HepG2 (cell line): ENCODE measurements around the gene SLC17A9. TPM values are rescaled to one million over a fixed set of nuclear protein-coding genes. Genes with fewer than 3 reads are reported as not detected.

ENCODE experiments used
- ATAC-seq: fragments of 200-7000 bp; cut with Tn5 transposase; 3 replicates; pipeline ENCODE4 v1.9.1; 2020; ENCODE audit warnings: mild to moderate bottlenecking, moderate library complexity
- BruUV-seq: library from RNA; stranded (reverse); fragments of 400-500 nt; replicated peaks from 2 replicates; lab custom pipeline; 2021; lab: Mats Ljungman, UMichigan
- CTCF ChIA-PET: fragments of 300-600 bp; formaldehyde crosslinking; extraction: SDS; loops from one replicate; lab custom pipeline; 2021; ENCODE audit warnings: low total read pairs, inconsistent platforms, low intra/inter-chr PET ratio; lab: Yijun Ruan, JAX
- POLR2A ChIA-PET: fragments of 350-600 bp; sonication (Branson Sonifier 250); formaldehyde crosslinking; loops from one replicate; lab custom pipeline; 2020; ENCODE audit warnings: antibody characterized with exemption, inconsistent platforms; lab: Yijun Ruan, JAX
- DNase-seq: peaks from one replicate; pipeline ENCODE4 v3.0.0-alpha.2; 2015; ENCODE audit warnings: low spot score
- FAIRE-seq: peaks from 3 replicates; lab custom pipeline; 2011; peaks lifted over from hg19 to GRCh38; lab: Jason Lieb, UNC
- H2AFZ ChIP-seq: one replicate; pipeline ENCODE4 v1.6.1; 2011; ENCODE audit warnings: low read length, inconsistent platforms
- H3K27ac ChIP-seq: fragments of 300-600 bp; 3 replicates; pipeline ENCODE4 v1.8.0; 2011; ENCODE audit warnings: mixed run types, mild to moderate bottlenecking, mixed read lengths, low read length, inconsistent platforms; ENCODE audit not compliant: insufficient read depth; ENCODE audit errors: extremely low read length
- H3K27me3 ChIP-seq, 2 experiments: fragments of 200-600 bp in 1 of 2; 2 replicates in 1 of 2; 3 replicates in 1 of 2; pipeline versions ENCODE4 v1.6.0 to v1.8.0; 2011; ENCODE audit warnings: low read length in 2 of 2, mild to moderate bottlenecking in 2 of 2, moderate library complexity in 2 of 2, inconsistent platforms in 1 of 2; ENCODE audit not compliant: insufficient read depth in 2 of 2, control insufficient read depth in 1 of 2
- H3K36me3 ChIP-seq, 2 experiments: fragments of 200-600 bp in 1 of 2; replicated peaks in 1 of 2; 2 replicates in 1 of 2; 3 replicates in 1 of 2; pipeline versions ENCODE4 v1.5.1 to v1.8.0; 2011; ENCODE audit warnings: low read length in 2 of 2, inconsistent platforms in 1 of 2; ENCODE audit not compliant: insufficient read depth in 2 of 2, control insufficient read depth in 1 of 2
- H3K4me1 ChIP-seq: 2 replicates; pipeline ENCODE4 v1.5.1; 2012; ENCODE audit warnings: low read length, inconsistent platforms; ENCODE audit not compliant: insufficient read depth
- H3K4me2 ChIP-seq: 2 replicates; pipeline ENCODE4 v1.6.0; 2011; ENCODE audit warnings: low read depth, low read length, inconsistent platforms
- H3K4me3 ChIP-seq, 3 experiments: fragments of 200-600 bp in 1 of 3; sonication (generic), shearing (Covaris generic) in 1 of 3; replicated peaks in 1 of 3; 2 replicates each; pipeline ENCODE4 v1.5.1; 2011 to 2016; ENCODE audit warnings: low read length in 3 of 3, inconsistent platforms in 2 of 3, low read depth in 2 of 3, mild to moderate bottlenecking in 2 of 3, control low read depth in 1 of 3, mixed read lengths in 1 of 3; ENCODE audit not compliant: insufficient read depth in 1 of 3
- H3K79me2 ChIP-seq: one replicate; pipeline ENCODE4 v1.6.1; 2011; ENCODE audit warnings: low read length, inconsistent platforms; ENCODE audit not compliant: insufficient read depth
- H3K9ac ChIP-seq: 2 replicates; pipeline ENCODE4 v1.6.0; 2011; ENCODE audit warnings: mild to moderate bottlenecking, low read depth, low read length, inconsistent platforms; ENCODE audit not compliant: insufficient read depth
- H3K9me3 ChIP-seq: 2 replicates; pipeline ENCODE4 v1.5.1; 2012; ENCODE audit warnings: mild to moderate bottlenecking, low read length
- H4K20me1 ChIP-seq: 2 replicates; pipeline ENCODE4 v1.6.0; 2011; ENCODE audit warnings: inconsistent platforms, mild to moderate bottlenecking, low read length, moderate library complexity; ENCODE audit not compliant: insufficient read depth
- DPF2 ChIP-seq: sonication (generic); formaldehyde crosslinking; IDR thresholded peaks from 2 replicates; pipeline ENCODE4 v1.4.0; 2020; ENCODE audit warnings: mild to moderate bottlenecking, low read depth, missing genetic modification reagents, borderline replicate concordance
- FOXJ3 ChIP-seq: sonication (generic); formaldehyde crosslinking; IDR thresholded peaks from 2 replicates; pipeline ENCODE4 v1.4.0; 2020; ENCODE audit warnings: missing genetic modification reagents, mild to moderate bottlenecking, borderline replicate concordance
- GABPB1 ChIP-seq: IDR thresholded peaks from 2 replicates; pipeline ENCODE4 v1.6.1; 2016; ENCODE audit warnings: mild to moderate bottlenecking, missing genetic modification reagents, moderate library complexity, missing compliant biosample characterization
- HCFC1 ChIP-seq: fragments of 150-350 bp; IDR thresholded peaks from 2 replicates; pipeline ENCODE4 v1.6.1; 2014; ENCODE audit warnings: low read depth, low read length
- HNRNPLL ChIP-seq: fragments of 200-400 bp; formaldehyde crosslinking; IDR thresholded peaks from 2 replicates; pipeline ENCODE4 v1.6.1; 2017; ENCODE audit warnings: mild to moderate bottlenecking, low read depth, low read length; ENCODE audit not compliant: poor library complexity, severe bottlenecking
- ISX ChIP-seq: sonication (generic); formaldehyde crosslinking; conservative IDR thresholded peaks from 2 replicates; pipeline ENCODE4 v1.5.0; 2020; ENCODE audit warnings: missing genetic modification reagents
- MEF2D ChIP-seq: sonication (generic); formaldehyde crosslinking; IDR thresholded peaks from 2 replicates; pipeline ENCODE4 v1.5.1; 2020; ENCODE audit warnings: mild to moderate bottlenecking, missing genetic modification reagents
- MEIS2 ChIP-seq: sonication (generic); formaldehyde crosslinking; IDR thresholded peaks from 2 replicates; pipeline ENCODE4 v1.9.0; 2021; ENCODE audit warnings: mild to moderate bottlenecking, missing genetic modification reagents
- PRPF4 ChIP-seq: fragments of 200-400 bp; formaldehyde crosslinking; IDR thresholded peaks from 2 replicates; pipeline ENCODE4 v1.6.1; 2016; ENCODE audit warnings: low read length, low read depth; ENCODE audit not compliant: poor library complexity, severe bottlenecking
- SIX4 ChIP-seq: sonication (generic); formaldehyde crosslinking; IDR thresholded peaks from 2 replicates; pipeline ENCODE4 v1.4.0; 2020; ENCODE audit warnings: missing genetic modification reagents
- ZBTB39 ChIP-seq: sonication (generic); formaldehyde crosslinking; IDR thresholded peaks from 2 replicates; pipeline ENCODE4 v1.5.0; 2020; ENCODE audit warnings: missing genetic modification reagents
- ZFP36 ChIP-seq: fragments of 150-350 bp; IDR thresholded peaks from 2 replicates; pipeline ENCODE4 v1.6.1; 2018; ENCODE audit warnings: borderline replicate concordance, low read length, low read depth; ENCODE audit not compliant: partially characterized antibody
- ZNF234 ChIP-seq: sonication (generic); formaldehyde crosslinking; conservative IDR thresholded peaks from 2 replicates; pipeline ENCODE4 v1.5.1; 2020; ENCODE audit warnings: mild to moderate bottlenecking, missing genetic modification reagents
- ZNF414 ChIP-seq: sonication (generic); formaldehyde crosslinking; IDR thresholded peaks from 2 replicates; pipeline ENCODE4 v1.5.0; 2020; ENCODE audit warnings: missing genetic modification reagents
- ZNF710 ChIP-seq: sonication (generic); formaldehyde crosslinking; IDR thresholded peaks from 2 replicates; pipeline ENCODE4 v1.5.0; 2020; ENCODE audit warnings: mild to moderate bottlenecking, missing genetic modification reagents, borderline replicate concordance
- ZNF720 ChIP-seq: sonication (generic); formaldehyde crosslinking; IDR thresholded peaks from 2 replicates; pipeline ENCODE4 v1.4.0; 2020; ENCODE audit warnings: missing genetic modification reagents
- ZNF788 ChIP-seq: sonication (generic); formaldehyde crosslinking; IDR thresholded peaks from 2 replicates; pipeline ENCODE4 v1.5.0; 2020; ENCODE audit warnings: mild to moderate bottlenecking, missing genetic modification reagents, borderline replicate concordance
- WGBS: methylation state at CpG from one replicate; pipeline ENCODE4 v1.1.6; 2017; ENCODE audit warnings: low lambda C conversion rate; 5-methylcytosine and 5-hydroxymethylcytosine counted together
- in situ Hi-C: cut with HindIII; loops from 2 replicates; pipeline ENCODE4 v1.10.0; 2017; ENCODE audit warnings: low pct_unique_long_range_greater_than_20kb; ENCODE audit not compliant: extremely low pct_ligation_motif_present
- intact Hi-C: fragments of 100-400 bp; cut with micrococcal nuclease; formaldehyde crosslinking; loops from one replicate; pipeline ENCODE4 v1.10.0; 2022; ENCODE audit not compliant: unreplicated experiment
- polyA plus RNA-seq, 8 experiments: library from polyadenylated mRNA; depleted of rRNA in 3 of 8; stranded (reverse) in 7 of 8; unstranded in 1 of 8; fragments of >200 nt; fragmentation: Illumina TruSeq in 4 of 8; extraction: Trizol in 4 of 8; gene quantifications; 2 replicates each; pipeline versions ENCODE4 v1.2.1 to v1.2.3, GENCODE V29; 2011 to 2016; ENCODE audit warnings: low read depth in 4 of 8, missing spikeins in 1 of 8, mixed read lengths in 1 of 8; ENCODE audit not compliant: insufficient read depth in 1 of 8
- total RNA-seq, 5 experiments: library from RNA; depleted of rRNA; stranded (reverse); fragments of >200 nt; fragmentation: Illumina TruSeq; extraction: Trizol; gene quantifications; 2 replicates each; pipeline ENCODE4 v1.2.3, GENCODE V29; 2016; ENCODE audit warnings: low read depth in 1 of 5

SLC17A9 gene
- total and polyA plus RNA-seq, 2 of the 13 experiments (the other 11 are each of a cell fraction or from before 2014, with no cell fraction given), result 110 to 191 TPM

GRCh38 chr20:62972845-62973745 is 20.6 kb downstream of the SLC17A9 start:
- Histone ChIP-seq H3K79me2 (no peaks in the 10 kb centered on the region), H3K27me3 (peaks cover 34 to 70% of the 10 kb centered on the region in 2 experiments), H3K36me3 (no peaks in the 10 kb centered on the region), H3K4me2 (peak overlapping the region; percentile 80), H3K4me1 (peaks cover 45% of the 10 kb centered on the region), H3K4me3 (peak overlapping the region; percentile 1 to 65 (median 48); a peak in 4 of 6 replicates), H4K20me1 (peaks cover 12% of the 10 kb centered on the region; the same call in 1 of the 2 replicates), H2AFZ (no peak overlapping the region), H3K27ac (no peak overlapping the region), H3K9ac (no peak overlapping the region), H3K9me3 (no peaks in the 10 kb centered on the region)
- ChIA-PET CTCF (interaction anchor here (2.2 kb wide), 1 partner anchor 36 kb away, joined by 42 read pairs; no protein-coding TSS in a partner anchor), POLR2A (interaction anchor here (0.6 to 1.3 kb wide), 9 partner anchors 13 to 602 kb away, joined by 3 to 10 read pairs (median 4); partner anchors contain the start of gene GID8)
- DNase-seq, result no peak
- no peak for FAIRE-seq
- no TSS peak for BruUV-seq
- intact Hi-C loops (loop anchor here (1.0 to 2.0 kb wide), 3 partner anchors 18 to 36 kb away; no protein-coding TSS in a partner anchor), in situ Hi-C loops (no loop called here)
- peak; percentile 1 for ATAC-seq
- WGBS, result 29% methylated on average over 42 of the region's 48 CpGs
- TF ChIP-seq MEIS2 (no peak), FOXJ3 (CRISPR knock-in tag) (no peak), ZNF788 (CRISPR knock-in tag) (0 out of 2 replicates have a peak, but pooled peaks have one; percentile 36), MEF2D (no peak), PRPF4 (no peak), ZNF234 (CRISPR knock-in tag) (no peak), GABPB1 (no peak; the same call in 1 of the 2 replicates), ZNF414 (CRISPR knock-in tag) (0 out of 2 replicates have a peak, but pooled peaks have one; percentile 12), ZNF720 (CRISPR knock-in tag) (no peak), DPF2 (CRISPR knock-in tag) (no peak), SIX4 (no peak), ISX (CRISPR knock-in tag) (no peak), HCFC1 (no peak), HNRNPLL (no peak), ZBTB39 (CRISPR knock-in tag) (peak; percentile 49; the same call in 1 of the 2 replicates), ZFP36 (no peak), ZNF710 (no peak)
